Stimulated activated naive CD4-positive, alpha-beta T cell (primary cell): Measurements from ENCODE around the gene BSND.

Experiments
- DNase-seq, 6 experiments: peaks; one replicate each; lab custom pipeline; 2025; lab: John Stamatoyannopoulos, UW

Gene BSND

DNA sequence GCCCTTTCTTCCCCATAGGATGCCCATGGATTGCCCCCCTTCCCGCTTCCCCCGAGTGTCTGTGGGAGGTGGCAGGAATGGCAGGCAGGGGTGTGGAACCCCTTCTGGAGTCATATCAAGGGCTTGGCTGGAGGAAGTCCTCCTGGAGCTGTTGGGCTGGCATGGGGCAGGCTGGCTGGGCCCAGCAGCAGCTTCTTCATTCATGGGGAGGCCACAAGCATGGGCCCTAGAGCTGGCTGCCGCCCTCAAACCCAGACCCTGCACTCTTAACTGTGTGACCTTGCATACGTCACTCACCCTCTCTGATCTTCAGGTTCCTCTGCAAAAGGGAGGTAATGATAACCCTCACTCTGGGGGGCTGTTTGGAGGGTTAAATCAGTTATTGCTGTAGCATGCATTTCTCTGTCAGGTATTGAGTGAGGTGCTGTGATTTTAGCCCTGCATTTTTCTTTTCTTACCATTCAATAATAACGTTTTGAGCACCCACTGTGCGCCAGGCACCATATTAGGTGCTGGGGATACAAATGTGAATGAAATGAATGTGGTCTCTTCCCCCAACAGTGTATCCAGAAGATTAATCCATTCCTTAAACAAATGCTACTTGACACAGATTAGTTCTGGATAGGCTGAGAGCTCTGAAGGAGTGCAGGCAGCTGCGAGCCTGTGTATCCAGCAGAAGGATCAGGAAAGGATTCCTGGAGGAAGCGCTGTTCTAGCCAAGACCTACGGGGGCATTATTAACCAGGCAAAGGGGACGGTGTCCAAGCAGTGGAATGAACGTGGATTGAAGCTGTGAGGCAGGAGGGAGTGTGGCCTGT lies 49.9 kb downstream of the BSND start:
- no peak for DNase-seq

DNA sequence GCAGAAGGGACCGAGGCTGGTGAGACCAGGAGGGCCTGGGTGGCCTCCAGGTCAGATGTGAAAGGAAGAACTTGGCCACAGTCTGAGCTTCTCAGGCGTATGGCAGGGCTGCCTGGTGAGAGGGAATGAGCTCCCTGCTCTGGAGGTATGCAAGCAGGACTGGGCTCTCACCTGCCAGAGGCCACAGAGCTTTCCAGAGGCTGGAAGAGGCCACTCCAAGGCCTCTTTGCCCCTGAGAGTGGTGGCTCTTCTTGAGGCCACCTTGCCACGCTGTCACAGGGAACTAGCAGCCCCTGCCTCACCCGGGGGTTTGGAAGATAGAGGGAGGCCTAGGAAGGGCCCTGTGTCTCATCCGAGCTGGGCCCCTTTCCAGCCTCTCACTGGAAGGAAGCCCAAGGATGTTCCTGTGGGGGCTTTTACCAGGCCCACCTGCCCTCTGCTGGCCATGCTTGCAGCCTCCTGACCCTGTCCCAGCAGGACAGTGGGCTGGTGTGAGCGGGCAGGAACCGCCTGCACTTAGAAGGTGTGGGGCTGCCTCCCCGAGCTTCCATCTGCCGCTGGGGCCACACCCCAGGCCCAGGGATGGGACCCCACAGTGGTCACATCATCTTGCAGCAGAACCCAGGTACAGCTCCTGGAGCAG lies 50.7 kb downstream of the BSND start:
- no peak for DNase-seq

DNA sequence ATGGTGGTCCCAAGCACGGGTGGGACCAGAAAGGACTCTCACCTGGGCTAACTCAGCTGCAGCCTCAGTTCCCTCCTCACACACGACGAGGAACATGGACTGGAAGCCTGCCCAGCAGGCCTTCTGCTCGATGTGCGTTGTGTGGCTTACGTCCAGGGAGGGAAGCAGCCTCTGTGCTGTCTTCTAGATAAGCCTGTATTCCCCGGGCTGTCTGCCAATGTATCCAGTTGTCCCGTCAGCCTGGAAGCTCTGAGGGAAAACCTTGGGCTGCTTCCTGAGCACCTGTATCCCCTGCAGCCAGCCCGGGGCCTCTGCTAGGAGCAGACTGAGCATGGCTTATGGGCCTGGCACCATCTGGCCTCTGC lies 51.2 kb downstream of the BSND start:
- DNase-seq = no peak

DNA sequence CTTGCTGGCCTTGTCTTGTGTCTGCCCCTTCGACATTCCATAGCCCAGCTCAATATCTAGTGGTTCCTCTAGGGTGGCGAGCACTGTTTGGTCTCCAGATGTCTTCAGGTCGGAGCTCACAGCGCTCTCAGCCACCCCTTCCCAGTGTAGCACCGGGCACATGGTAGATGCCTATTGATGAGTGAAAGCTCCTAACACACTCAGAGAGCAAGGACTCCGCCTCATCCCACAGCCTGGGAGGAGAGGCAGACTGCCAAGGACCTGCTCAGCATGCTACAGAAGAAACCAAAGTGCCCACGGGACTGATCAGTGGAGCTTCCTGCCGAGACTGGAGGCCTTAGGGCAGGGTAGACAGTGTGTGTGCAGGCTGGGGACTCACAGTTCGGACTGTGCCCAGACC lies 51.5 kb downstream of the BSND start:
- no peak for DNase-seq

DNA sequence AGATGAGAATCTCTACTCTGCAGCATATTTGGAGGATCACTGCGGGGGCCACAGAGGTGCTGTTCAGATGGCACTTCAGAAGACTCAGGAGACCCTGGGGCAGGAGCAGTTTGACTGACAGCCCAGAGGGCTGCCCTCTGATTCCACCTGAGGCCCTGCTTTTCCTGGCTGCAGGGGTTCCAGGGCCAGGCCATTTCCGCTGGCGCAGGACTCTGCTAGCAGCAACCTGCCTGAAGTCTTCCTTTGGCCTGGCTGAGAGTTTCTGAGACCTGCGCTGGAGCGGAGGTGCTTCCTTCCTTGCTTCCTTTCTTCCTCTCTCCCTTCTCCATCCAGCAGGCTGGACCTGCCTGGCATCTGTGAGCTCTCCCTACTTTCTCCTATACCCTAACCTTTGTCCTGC lies 52.4 kb downstream of the BSND start:
- DNase-seq = no peak

DNA sequence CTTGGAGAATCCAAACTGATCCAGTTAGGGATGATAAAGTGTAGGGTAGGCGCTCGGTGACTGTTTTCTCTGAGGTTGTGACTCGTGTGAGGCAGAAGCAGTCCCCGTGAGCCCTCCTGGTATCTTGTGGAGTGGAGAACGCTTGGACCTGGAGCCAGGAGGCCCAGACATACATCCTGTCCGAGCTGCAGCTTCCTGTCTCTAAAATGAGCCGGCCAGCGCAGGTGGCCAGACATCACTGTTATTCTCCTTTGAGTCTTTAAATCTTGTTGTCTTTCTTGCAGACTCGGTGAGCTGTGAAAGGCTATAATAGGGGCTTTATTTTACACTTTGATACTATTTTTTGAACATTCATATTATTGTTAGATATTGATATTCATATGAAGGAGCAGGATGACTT lies 52.9 kb downstream of the BSND start:
- DNase-seq = no peak

DNA sequence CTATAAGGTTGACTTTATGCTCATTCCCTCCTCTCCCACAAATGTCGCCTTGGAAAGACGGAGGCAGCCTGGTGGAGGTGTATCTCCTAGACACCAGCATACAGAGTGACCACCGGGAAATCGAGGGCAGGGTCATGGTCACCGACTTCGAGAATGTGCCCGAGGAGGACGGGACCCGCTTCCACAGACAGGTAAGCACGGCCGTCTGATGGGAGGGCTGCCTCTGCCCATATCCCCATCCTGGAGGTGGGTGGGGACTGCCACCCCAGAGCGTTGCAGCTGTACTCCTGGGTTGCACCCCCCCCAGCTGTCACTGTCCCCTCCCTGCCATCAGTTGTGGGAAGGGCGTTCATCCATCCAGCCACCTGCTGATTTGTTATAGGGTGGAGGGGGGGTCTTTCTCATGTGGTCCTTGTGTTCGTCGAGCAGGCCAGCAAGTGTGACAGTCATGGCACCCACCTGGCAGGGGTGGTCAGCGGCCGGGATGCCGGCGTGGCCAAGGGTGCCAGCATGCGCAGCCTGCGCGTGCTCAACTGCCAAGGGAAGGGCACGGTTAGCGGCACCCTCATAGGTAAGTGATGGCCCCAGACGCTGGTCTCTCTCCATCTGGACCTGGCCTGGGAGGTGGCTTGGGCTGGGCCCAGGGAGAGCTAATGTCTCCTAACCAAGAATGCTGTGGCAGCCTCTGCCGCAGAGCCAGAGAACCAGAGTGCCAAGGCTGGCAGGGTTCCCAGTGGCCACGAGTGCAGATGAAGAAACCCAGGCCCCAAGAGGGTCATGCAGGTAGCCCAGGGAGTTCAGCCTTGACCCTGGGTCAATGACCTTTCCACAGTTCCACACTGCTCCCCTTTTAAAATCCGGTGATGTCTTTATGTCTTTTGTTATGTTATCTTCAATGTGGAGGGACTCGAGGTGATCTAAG lies 53.7 kb downstream of the BSND start:
- DNase-seq = no peak

DNA sequence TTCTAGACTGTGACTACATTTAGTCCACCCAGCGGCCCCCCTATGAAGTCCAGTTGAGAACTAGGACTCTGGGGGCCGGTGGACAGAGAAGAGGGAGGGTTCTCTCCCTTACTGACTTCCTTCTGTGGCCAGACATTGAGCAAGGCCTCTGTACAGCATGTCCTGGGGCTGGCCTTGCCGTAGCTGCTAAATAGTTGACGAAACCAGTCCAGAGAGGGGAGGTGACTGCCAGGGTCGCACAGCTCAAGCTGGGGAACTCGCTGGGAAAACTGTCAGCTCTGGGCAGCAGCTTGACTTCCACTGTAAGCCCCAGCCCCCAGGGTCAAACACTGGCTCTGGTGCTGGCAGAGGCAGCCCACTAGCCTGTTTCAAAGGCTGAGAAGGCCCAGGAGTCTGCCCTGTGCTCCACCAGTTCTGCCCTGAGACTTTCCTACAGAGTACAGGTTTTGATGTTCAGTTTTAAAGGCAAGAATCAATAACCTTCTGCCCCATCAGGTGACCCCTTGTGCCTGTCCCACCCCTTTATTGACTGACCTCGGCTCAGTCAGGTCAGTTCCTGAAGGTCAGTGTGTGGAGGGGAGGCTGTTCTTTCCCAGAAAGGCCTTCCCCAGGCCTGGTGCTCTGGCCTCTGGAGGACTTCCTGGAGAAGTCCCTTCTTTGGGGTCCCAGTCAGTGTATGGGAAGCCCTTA lies 54.7 kb downstream of the BSND start:
- no peak for DNase-seq

DNA sequence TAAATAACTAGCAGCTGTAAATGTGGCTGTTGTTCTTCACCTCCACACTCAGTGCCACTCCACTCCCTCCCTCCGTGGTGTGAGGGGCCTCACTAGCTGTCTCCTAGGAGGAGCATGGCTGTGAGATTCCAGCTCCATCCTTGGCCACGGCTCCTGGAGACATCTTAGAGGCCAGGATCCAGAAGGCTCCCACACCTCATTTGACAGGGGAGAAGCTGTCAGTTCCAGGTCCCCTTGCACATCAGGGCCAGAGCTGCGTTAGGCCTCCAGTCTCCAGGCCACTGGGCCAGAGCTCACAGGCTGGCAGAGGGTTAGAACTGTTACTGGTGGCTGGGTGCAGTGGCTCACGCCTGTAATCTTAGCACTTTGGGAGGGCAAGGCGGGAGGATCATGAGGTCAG lies 55.7 kb downstream of the BSND start:
- DNase-seq = no peak

DNA sequence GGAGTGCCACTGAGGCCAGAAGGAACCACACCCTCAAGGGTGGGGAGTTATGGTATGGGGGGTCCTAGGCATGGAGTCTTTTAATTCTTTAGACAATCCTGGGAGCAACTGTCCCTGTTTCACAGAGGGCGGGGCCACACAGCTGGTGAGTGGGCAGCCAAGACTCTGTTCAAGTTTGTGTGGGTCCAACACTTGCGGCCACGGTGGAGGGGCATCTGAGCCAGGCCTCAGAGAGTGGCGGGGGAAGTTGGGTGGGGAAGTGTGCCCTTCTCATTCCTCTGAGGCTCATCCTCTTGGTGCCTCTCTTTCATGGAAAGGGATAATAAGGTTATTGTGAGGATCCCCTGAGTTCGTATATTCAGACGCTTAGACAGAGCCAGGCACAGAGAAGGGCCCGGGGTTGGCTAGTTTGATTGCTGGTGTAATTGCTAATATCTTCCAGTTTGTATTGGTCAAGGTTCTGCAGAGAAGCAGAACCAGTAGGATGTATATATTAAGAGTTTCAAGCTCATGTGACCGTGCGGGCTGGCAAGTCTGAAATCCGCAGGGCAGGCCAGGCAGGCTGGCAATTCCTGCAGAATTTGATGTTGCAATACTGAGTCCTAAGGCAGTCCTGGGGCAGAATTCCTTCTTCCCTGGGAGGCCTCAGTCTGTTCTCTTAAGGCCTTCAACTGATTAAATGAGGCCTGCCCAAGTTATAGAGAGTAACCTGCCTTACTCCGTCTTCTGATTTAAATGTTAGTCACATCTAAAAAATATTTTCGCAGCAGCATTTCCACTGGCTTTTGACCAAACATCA lies 56.5 kb downstream of the BSND start:
- DNase-seq = no peak

DNA sequence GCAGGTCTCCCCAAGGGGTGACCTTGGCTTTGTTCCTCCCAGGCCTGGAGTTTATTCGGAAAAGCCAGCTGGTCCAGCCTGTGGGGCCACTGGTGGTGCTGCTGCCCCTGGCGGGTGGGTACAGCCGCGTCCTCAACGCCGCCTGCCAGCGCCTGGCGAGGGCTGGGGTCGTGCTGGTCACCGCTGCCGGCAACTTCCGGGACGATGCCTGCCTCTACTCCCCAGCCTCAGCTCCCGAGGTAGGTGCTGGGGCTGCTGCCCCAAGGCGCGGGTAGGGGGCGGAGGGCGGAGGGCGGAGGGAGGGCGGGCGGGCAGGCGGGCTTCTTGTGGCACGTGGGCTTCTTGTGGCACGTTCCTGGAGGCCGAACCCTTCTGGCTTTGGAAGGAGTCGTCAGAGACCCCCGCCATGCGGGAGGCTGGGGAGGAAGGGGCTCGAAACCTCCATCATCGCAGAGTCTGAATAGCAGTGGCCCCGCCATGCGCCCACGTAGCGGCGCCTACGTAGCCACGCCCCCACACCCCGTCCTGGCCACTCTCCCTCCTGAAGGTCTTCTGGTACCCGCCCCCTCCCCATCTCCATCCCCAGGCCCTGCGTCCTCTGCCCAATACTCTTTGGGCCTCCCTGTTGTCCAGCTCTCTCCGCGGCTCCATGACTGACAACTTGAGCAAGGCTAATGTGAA lies 57.4 kb downstream of the BSND start:
- DNase-seq = no peak

DNA sequence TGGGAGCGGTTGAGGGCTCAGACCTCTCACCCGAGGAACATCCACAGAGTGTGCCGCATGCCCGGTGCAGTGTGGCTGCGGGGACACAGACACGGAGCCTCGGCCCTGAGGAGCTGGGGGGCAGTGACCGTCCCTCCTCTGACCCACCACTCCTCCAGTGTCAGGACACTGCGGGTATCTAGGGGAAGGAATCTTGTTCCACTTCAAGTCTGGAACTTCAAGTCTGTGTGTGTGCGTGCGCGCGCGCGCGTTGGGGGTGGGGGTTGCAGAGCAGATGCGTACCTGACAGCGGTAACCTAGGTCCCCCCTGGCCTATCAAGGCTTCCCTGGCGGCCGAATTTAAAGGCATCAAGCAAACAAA lies 57.9 kb downstream of the BSND start:
- DNase-seq = no peak

DNA sequence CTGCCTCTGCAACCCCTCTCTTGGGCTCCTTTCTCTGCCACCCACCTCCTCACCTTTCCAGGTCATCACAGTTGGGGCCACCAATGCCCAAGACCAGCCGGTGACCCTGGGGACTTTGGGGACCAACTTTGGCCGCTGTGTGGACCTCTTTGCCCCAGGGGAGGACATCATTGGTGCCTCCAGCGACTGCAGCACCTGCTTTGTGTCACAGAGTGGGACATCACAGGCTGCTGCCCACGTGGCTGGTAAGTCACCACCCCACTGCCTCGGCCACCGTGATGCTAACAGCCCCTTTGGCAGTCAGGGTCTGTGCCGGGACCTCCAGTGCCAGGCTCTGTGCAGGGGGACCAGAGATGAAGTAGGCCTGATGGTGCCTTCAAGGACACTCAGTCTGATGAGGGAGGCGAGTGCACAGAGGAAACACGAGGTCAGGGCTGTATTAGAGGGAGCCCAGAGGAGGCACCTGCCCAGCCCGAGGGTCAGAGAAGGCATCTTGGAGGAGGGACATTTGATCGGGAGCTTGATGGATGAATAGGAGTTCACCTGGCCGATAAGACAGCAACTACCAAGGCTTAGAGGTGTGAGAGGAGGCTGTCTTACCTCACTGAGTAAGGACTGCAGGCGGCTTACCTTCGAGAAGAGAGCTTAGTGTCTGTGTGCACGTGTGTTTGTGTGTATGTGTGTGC lies 58.7 kb downstream of the BSND start:
- no peak for DNase-seq

DNA sequence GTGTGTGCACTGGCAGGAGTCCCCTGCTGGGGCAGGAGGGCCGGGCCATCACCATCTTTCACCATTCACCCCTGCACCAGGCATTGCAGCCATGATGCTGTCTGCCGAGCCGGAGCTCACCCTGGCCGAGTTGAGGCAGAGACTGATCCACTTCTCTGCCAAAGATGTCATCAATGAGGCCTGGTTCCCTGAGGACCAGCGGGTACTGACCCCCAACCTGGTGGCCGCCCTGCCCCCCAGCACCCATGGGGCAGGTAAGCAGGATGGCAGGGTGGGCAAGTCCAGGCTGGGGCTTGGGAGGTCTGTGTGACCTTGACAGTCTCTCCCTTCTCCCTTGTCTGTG lies 59.2 kb downstream of the BSND start:
- DNase-seq = no peak

DNA sequence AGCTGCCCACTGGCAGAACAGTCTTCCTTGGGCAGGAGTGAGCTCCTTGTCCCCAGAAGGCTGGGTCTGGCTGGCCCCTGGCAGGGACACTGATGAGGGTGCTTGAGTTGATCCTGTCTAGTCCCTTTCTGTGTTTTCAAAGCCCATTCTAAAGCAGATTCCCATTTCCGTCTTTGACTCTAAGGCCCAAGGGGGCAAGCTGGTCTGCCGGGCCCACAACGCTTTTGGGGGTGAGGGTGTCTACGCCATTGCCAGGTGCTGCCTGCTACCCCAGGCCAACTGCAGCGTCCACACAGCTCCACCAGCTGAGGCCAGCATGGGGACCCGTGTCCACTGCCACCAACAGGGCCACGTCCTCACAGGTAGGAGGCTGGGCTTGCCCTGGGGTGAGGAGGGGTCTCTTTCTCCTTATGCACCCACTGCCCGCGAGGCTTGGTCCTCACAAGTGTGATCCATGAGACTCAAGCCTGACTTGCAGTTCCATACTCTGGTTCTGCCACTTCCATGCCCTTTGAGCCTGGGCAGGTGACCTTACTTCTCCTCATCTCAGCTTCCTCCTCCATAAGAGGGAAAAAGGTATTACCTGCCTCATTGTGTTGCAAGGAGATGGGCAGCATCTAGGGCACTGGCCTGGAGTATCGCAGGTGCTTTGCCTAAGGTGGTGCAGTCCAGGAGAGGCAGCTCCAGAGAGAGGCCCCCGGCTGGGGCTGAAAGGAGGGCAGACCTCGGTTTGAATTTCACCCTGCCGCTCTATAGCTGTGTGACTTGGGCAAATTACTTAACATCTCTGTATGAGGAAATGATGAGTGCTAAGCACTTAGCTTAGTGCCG lies 60.8 kb downstream of the BSND start:
- no peak for DNase-seq

DNA sequence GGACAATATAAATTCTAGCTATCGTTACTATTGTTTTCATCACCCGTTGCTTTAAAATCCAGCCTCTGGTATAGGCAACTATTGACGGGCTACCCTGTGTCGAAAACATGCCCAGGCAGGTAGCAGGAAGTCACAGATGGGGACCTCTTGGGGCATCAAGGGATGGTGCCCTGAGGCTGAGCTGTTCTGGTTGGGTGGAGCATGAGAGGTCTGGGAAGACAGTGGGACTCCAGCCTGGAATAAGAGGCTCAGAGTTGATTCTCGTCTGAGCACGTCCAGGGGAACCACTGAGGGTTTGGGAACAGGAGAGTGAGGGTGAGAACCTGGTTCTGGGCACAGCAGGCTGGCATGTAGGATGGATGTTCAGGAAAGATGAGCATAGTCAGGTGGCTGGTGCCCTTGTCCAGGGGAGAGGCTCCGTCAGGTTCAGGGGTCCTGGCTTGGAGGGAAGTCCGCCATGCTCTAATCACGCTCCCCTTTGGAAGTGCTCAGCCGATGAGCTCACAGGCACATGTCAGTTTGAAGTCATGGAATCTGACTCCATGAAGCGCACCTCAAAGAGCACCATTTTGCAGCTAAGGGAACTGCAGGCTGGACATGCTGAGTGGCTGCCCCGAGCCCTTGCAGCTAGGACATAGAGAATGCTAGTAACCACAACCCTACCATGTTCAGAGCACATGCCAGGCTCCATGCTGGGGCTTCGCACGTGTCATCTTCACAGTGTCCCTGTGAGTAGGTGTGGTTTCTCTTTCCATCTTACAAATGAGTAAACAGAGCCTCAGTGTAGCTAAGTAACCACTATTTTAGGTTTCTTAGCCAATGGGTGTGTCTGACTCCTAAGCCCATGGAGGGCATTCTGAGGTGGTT lies 61.6 kb downstream of the BSND start:
- no peak for DNase-seq

DNA sequence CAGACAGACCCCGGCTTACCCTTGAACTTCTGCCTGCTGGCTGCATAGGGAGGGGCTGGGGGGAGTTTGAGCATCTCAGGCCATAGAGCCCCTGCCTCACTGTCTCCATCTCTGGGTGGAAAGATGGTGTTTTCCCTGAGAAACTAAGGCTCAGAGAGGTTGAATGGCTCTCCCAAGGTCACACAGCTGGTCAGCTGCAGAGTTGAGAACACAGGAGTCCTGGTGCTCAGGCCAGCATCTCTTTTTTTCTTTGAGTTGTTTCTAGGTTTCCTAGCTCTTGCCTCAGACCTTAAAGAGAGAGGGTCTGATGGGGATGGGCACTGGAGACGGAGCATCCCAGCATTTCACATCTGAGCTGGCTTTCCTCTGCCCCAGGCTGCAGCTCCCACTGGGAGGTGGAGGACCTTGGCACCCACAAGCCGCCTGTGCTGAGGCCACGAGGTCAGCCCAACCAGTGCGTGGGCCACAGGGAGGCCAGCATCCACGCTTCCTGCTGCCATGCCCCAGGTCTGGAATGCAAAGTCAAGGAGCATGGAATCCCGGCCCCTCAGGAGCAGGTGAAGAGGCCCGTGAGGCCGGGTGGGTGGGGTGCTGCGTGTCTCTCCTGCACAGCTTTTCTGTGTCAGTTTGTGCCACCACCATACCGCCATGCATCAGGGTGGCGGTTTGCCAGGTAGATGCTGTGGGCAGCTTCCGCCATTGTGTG lies 62.4 kb downstream of the BSND start:
- DNase-seq = no peak
